HG02588 (cell line): Measurements from ENCODE around the gene CSNK1G1.
"Not testable (repeated sequence)": the region's sequence is repeated elsewhere in the genome, so short reads cannot be mapped to it uniquely, and the experiment has no call there.

Experiments used
- ATAC-seq: cut with Tn5 transposase; IDR thresholded peaks from one replicate; pipeline ENCODE4 v1.9.1; 2021; ENCODE audit warnings: mild to moderate bottlenecking, moderate library complexity; ENCODE audit not compliant: unreplicated experiment

Gene CSNK1G1

GRCh38 chr15:64355944-64356709, at the start of gene CSNK1G1:
Gene CSNK1G1 (minus strand): TSS chr15:64356173. CDS start chr15:64300499, 55,674 bp downstream.
- ATAC-seq = peak; percentile 96

- ATAC-seq = no peak
Observed at GRCh38 chr15:64400583-64400982, 44.6 kb upstream of the CSNK1G1 start.

GRCh38 chr15:64398575-64398974, 42.6 kb upstream of the CSNK1G1 start:
- no peak for ATAC-seq

- ATAC-seq = no peak
Observed at GRCh38 chr15:64396789-64397188, 40.8 kb upstream of the CSNK1G1 start.

DNA sequence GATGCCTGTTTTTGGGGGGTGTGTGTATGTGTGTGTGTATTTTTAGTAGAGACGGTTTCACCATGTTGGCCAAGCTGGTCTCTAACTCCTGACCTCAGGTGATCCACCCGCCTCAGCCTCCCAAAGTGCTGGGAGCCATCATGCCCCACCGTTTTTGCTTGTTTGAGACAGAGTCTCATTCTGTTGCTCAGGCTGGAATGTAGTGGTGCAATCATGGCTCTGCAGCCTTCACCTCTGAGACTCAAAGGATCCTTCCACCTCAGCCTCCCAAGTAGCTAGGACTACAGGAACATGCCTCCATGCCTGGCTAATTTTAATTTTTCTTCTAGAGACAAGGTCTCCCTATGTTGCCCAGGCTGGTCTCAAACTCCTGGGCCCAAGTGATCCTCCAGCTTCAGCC, 36.5 kb upstream of the CSNK1G1 start:
- ATAC-seq = not testable (repeated sequence)

GRCh38 chr15:64389036-64389435, 33.1 kb upstream of the CSNK1G1 start:
- ATAC-seq = no peak

- peak; percentile 98 for ATAC-seq
Observed at GRCh38 chr15:64387562-64388168, 31.7 kb upstream of the CSNK1G1 start, which contains the start of gene TRIP4. Gene TRIP4 (plus strand): TSS chr15:64387836. CDS start chr15:64387864, 28 bp downstream.

GRCh38 chr15:64386291-64386690, 30.3 kb upstream of the CSNK1G1 start:
- ATAC-seq = no peak

DNA sequence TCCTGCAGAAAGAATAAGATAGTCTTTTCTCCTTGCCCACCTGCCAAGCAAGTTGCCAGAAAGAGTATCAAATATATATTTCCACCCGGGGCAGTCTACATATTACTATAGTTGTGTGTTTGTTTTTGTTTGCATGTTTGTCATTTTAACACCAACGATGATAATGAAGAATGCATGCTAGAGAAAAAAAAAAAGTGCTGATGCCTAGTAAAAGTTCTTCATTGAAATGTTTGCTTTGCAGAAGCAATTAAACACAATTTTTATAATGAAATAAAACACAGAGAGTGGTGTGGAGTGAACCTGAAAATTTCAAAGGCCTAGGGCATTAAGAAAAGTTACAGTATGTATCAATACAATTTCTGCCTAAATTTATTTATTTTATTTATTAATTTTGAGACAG, 27.8 kb upstream of the CSNK1G1 start:
- ATAC-seq = no peak

DNA sequence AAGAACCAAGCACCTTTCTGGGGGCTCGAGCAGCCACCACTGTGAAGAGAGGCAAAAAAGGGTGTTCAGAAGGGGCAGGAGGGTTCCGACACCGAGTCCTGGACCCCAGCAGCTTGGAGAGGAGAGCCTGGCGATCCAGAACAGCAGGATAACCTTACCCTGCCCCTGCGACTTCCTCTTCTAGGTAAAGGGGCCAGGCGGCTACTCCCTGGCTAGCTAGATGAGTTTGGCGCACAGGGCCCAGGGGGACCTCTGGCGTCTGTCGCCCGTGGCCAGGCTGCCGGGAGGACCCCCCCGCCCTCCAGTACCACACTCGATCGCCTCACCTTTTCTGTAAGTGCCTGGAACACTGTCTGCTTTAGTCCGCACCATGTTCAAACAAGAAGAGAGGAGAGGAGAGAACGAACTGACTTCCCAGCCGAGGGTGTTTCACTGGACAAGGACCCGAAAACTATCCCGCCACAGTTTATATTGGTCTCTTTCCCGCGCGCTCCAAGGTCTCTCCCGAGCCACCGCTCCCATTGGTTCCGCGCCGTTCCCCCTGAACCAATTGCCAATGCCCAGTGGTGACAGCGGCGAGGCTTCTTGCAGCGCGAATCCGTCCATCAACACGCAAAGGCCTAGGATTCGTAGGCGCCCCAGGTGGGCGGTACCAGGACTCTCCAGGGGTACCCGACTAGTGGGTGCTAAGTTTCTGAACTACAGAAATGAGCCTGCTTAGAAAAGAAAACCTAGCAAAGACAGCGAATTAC, 25.2 kb upstream of the CSNK1G1 start, which contains the start of gene PCLAF:
Gene PCLAF (minus strand): TSS at position 442 of the 752 bp plus-strand sequence. CDS start 70 bp downstream, at position 372.
- ATAC-seq = peak; percentile 98

GRCh38 chr15:64380130-64380870, 24.3 kb upstream of the CSNK1G1 start:
- ATAC-seq = not testable (repeated sequence)

DNA sequence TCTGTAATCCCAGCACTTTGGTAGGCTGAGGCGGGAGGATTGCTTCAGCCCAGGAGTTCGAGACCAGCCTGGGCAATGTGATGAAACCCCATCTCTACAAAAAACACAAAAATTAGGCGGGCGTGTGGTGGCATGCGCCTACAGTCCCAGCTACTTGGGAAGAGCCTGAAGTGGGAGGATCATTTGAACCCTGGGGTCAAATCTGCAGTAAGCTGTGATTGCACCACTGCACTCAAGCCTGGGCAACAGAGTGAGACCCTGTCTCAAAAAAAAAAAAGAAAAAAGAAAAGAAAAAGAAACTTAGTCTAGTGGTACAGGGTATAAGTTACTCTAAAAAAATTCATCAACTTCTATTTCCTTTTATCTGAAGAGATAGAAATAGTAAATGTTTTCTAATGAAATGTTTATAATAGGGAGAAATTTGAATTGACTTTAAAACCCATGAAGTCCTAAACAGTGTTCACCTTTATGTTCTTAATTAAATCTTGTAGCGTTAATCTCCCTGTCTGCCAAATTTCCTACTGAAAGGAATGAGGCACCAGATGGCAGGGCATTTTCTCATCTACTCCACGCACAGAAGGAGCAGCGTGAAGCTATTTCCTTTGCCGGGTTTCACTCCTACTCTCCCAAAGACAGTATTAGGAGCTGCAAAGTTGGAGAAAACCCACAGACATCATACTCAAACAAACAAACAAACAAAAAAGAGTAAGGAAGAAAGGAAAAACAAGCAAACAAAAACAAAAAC, 23.4 kb upstream of the CSNK1G1 start:
- no peak for ATAC-seq

GRCh38 chr15:64373360-64373759, 17.4 kb upstream of the CSNK1G1 start:
- no peak for ATAC-seq

- not testable (repeated sequence) for ATAC-seq
Observed at GRCh38 chr15:64371383-64371782, 15.4 kb upstream of the CSNK1G1 start.

- ATAC-seq = no peak
Observed at GRCh38 chr15:64369078-64369607, 13.2 kb upstream of the CSNK1G1 start.

GRCh38 chr15:64361259-64361658, 5.3 kb upstream of the CSNK1G1 start:
- no peak for ATAC-seq

- no peak for ATAC-seq
Observed at GRCh38 chr15:64356710-64357040, 702 bp upstream of the CSNK1G1 start.

- ATAC-seq = peak; percentile 4
Observed at GRCh38 chr15:64355348-64355943, 527 bp downstream of the CSNK1G1 start.

- ATAC-seq = no peak
Observed at GRCh38 chr15:64354688-64355344, 1.2 kb downstream of the CSNK1G1 start.
